HEK293 (cell line): Measurements from ENCODE around the gene IPCEF1.

Source experiments
- CTCF ChIA-PET: fragments of 350-600 bp; formaldehyde crosslinking; extraction: SDS; loops from one replicate; lab custom pipeline; 2021; ENCODE audit warnings: antibody characterized with exemption; lab: Yijun Ruan, JAX
- POLR2A ChIA-PET: fragments of 300-600 bp; formaldehyde crosslinking; extraction: SDS; loops from one replicate; lab custom pipeline; 2020; ENCODE audit warnings: antibody characterized with exemption, inconsistent platforms; lab: Yijun Ruan, JAX
- H3K27ac ChIP-seq: fragments of 200-500 bp; sonication (Bioruptor generic); 2 replicates; pipeline ENCODE4 v1.5.1; 2014; ENCODE audit warnings: low read depth, low read length, control low read depth, inconsistent platforms; ENCODE audit errors: extremely low read depth
- H3K36me3 ChIP-seq, 2 experiments: fragments of 200-500 bp in 1 of 2; sonication (Bioruptor generic) in 1 of 2; 1 replicate in 1 of 2; 2 replicates in 1 of 2; pipeline ENCODE4 v1.5.1; 2014 to 2017; ENCODE audit warnings: inconsistent platforms in 2 of 2, low read length in 2 of 2; ENCODE audit not compliant: control insufficient read depth in 2 of 2, insufficient read depth in 1 of 2
- H3K4me1 ChIP-seq: fragments of 200-500 bp; sonication (Bioruptor generic); 2 replicates; pipeline ENCODE4 v1.5.1; 2014; ENCODE audit warnings: mild to moderate bottlenecking, low read length, inconsistent platforms; ENCODE audit not compliant: control insufficient read depth, insufficient read depth
- H3K4me3 ChIP-seq: 2 replicates; pipeline ENCODE4 v1.5.1; 2011; ENCODE audit warnings: low read depth, mild to moderate bottlenecking, control low read depth, low read length, moderate library complexity
- H3K9me3 ChIP-seq: fragments of 200-500 bp; sonication (Bioruptor generic); 2 replicates; pipeline ENCODE4 v1.5.1; 2014; ENCODE audit warnings: low read depth, low read length, inconsistent platforms; ENCODE audit not compliant: control insufficient read depth, insufficient read depth
- MEIS1 ChIP-seq: sonication (generic); formaldehyde crosslinking; IDR thresholded peaks from 2 replicates; pipeline ENCODE4 v1.8.1; 2022; ENCODE audit warnings: missing genetic modification reagents, mild to moderate bottlenecking, borderline replicate concordance
- MZF1 ChIP-seq: fragments of 450-650 bp; formaldehyde crosslinking; IDR thresholded peaks from 2 replicates; pipeline ENCODE4 v1.5.1; 2017; ENCODE audit warnings: missing biosample characterization, missing genetic modification characterization, borderline replicate concordance
- PRDM10 ChIP-seq: fragments of 450-650 bp; formaldehyde crosslinking; IDR thresholded peaks from 2 replicates; pipeline ENCODE4 v1.5.1; 2016; ENCODE audit warnings: missing biosample characterization, missing genetic modification characterization
- ZBTB21 ChIP-seq: fragments of 450-650 bp; formaldehyde crosslinking; IDR thresholded peaks from 2 replicates; pipeline ENCODE4 v1.5.1; 2017; ENCODE audit warnings: missing biosample characterization, missing genetic modification characterization
- ZBTB26 ChIP-seq: fragments of 450-650 bp; formaldehyde crosslinking; optimal IDR thresholded peaks from 2 replicates; pipeline ENCODE3; 2016; ENCODE audit warnings: missing biosample characterization, mild to moderate bottlenecking, missing genetic modification characterization
- ZNF16 ChIP-seq: fragments of 450-650 bp; formaldehyde crosslinking; IDR thresholded peaks from 2 replicates; pipeline ENCODE4 v1.5.1; 2016; ENCODE audit warnings: low read depth, missing biosample characterization, missing genetic modification characterization
- ZNF184 ChIP-seq: fragments of 450-650 bp; IDR thresholded peaks from 2 replicates; pipeline ENCODE4 v1.5.1; 2018; ENCODE audit warnings: missing biosample characterization, mild to moderate bottlenecking, missing genetic modification characterization
- ZNF324 ChIP-seq: fragments of 450-650 bp; formaldehyde crosslinking; IDR thresholded peaks from 2 replicates; pipeline ENCODE4 v1.5.1; 2016; ENCODE audit warnings: missing biosample characterization, missing genetic modification characterization
- ZNF341 ChIP-seq: fragments of 450-650 bp; formaldehyde crosslinking; IDR thresholded peaks from 2 replicates; pipeline ENCODE4; 2016; ENCODE audit warnings: low read depth, missing biosample characterization, missing genetic modification characterization
- ZNF37A ChIP-seq: fragments of 450-650 bp; IDR thresholded peaks from 2 replicates; pipeline ENCODE4 v1.5.1; 2018; ENCODE audit warnings: missing biosample characterization, missing genetic modification characterization
- ZNF449 ChIP-seq: fragments of 450-650 bp; formaldehyde crosslinking; IDR thresholded peaks from 2 replicates; pipeline ENCODE4 v1.5.1; 2017; ENCODE audit warnings: missing biosample characterization, mild to moderate bottlenecking, missing genetic modification characterization, moderate library complexity
- ZNF488 ChIP-seq: fragments of 450-650 bp; formaldehyde crosslinking; IDR thresholded peaks from 2 replicates; pipeline ENCODE4 v1.5.1; 2016; ENCODE audit warnings: missing biosample characterization, missing genetic modification characterization
- ZNF501 ChIP-seq: fragments of 450-650 bp; formaldehyde crosslinking; IDR thresholded peaks from 2 replicates; pipeline ENCODE4 v1.5.1; 2016; ENCODE audit warnings: missing biosample characterization, missing genetic modification characterization
- ZNF521 ChIP-seq: fragments of 450-650 bp; formaldehyde crosslinking; IDR thresholded peaks from 2 replicates; pipeline ENCODE4 v1.5.1; 2017; ENCODE audit warnings: missing biosample characterization, mild to moderate bottlenecking, missing genetic modification characterization
- ZNF623 ChIP-seq: fragments of 450-650 bp; formaldehyde crosslinking; IDR thresholded peaks from 2 replicates; pipeline ENCODE4 v1.5.1; 2016; ENCODE audit warnings: missing biosample characterization, missing genetic modification characterization
- ZNF658 ChIP-seq: fragments of 450-650 bp; formaldehyde crosslinking; IDR thresholded peaks from 2 replicates; pipeline ENCODE4; 2016; ENCODE audit warnings: missing biosample characterization, missing genetic modification characterization

The IPCEF1 gene

GRCh38 chr6:154266560-154267099 is 90.0 kb downstream of the IPCEF1 start (continued):
- no peak for TF ChIP-seq ZNF341
- no peak for TF ChIP-seq ZNF184 (tag by site-specific recombination)
- TF ChIP-seq ZBTB21 (tag by site-specific recombination) = no peak
- TF ChIP-seq MZF1 (tag by site-specific recombination) = no peak
- no peak for TF ChIP-seq ZNF623 (tag by site-specific recombination)
- TF ChIP-seq ZNF501 = no peak

- Histone ChIP-seq H3K4me3 (no peak overlapping the region), H3K9me3 (no peaks in the 10 kb centered on the region), H3K4me1 (no peaks in the 10 kb centered on the region), H3K36me3 (no peaks in the 10 kb centered on the region), H3K27ac (no peak overlapping the region)
- CTCF ChIA-PET = no interaction called here
- TF ChIP-seq ZNF521 (tag by site-specific recombination) (no peak), ZNF658 (tag by site-specific recombination) (no peak), PRDM10 (tag by site-specific recombination) (peak; percentile 40), ZNF37A (tag by site-specific recombination) (no peak), ZBTB26 (tag by site-specific recombination) (no peak), ZNF488 (tag by site-specific recombination) (no peak), ZNF449 (tag by site-specific recombination) (no peak)
- POLR2A ChIA-PET = no interaction called here
These were observed 94.8 kb downstream of the IPCEF1 start for GRCh38 chr6:154261688-154262397.

GRCh38 chr6:154258064-154258757 is 98.4 kb downstream of the IPCEF1 start:
- Histone ChIP-seq H3K27ac (no peak overlapping the region), H3K4me3 (no peak overlapping the region), H3K9me3 (no peaks in the 10 kb centered on the region), H3K36me3 (no peaks in the 10 kb centered on the region), H3K4me1 (no peaks in the 10 kb centered on the region)
- ChIA-PET CTCF (interaction anchor here (0.6 to 2.3 kb wide), 2 partner anchors 19 to 129 kb away, joined by 3 to 10 read pairs; no protein-coding TSS in a partner anchor), POLR2A (no interaction called here)
- no peak for TF ChIP-seq ZNF324 (tag by site-specific recombination)
- TF ChIP-seq MEIS1 (CRISPR knock-in tag) = no peak
- TF ChIP-seq ZNF16 = no peak
